Measurements from ENCODE around the gene SNAPC5. TPM values are rescaled to one million over a fixed set of nuclear protein-coding genes. Genes with fewer than 3 reads are reported as not detected.

SNAPC5 gene
- total RNA-seq, 1 donor from 2014 or later, result 25.9 TPM

- H3K36me3 Mint-ChIP-seq (ENCODE audit: insufficient read depth), result no peaks in the 10 kb centered on the region
- no peak for DNase-seq (ENCODE audit: low spot score, unreplicated experiment)
- no peak overlapping the region for H3K4me3 Mint-ChIP-seq (ENCODE audit: low read depth)
- H3K27ac Mint-ChIP-seq, result no peak overlapping the region
- H3K27me3 Mint-ChIP-seq, result no peaks in the 10 kb centered on the region
- no peaks in the 10 kb centered on the region for H3K9me3 Mint-ChIP-seq (ENCODE audit: low read depth)
- H3K4me1 Mint-ChIP-seq (ENCODE audit: low read depth), result no peaks in the 10 kb centered on the region
- TF ChIP-seq CTCF (IDR thresholded peaks at IDR 0.05; ENCODE audit: unreplicated experiment), result no peak
Measured at GRCh38 chr15:66488525-66488924, 9.0 kb downstream of the SNAPC5 start.

GRCh38 chr15:66486887-66487286 is 10.7 kb downstream of the SNAPC5 start:
- no peaks in the 10 kb centered on the region for H3K9me3 Mint-ChIP-seq (ENCODE audit: low read depth)
- H3K4me3 Mint-ChIP-seq (ENCODE audit: low read depth), result no peak overlapping the region
- H3K27ac Mint-ChIP-seq, result no peak overlapping the region
- peaks cover 1% of the 10 kb centered on the region for H3K36me3 Mint-ChIP-seq (ENCODE audit: insufficient read depth)
- DNase-seq (ENCODE audit: low spot score, unreplicated experiment), result no peak
- no peaks in the 10 kb centered on the region for H3K27me3 Mint-ChIP-seq
- H3K4me1 Mint-ChIP-seq (ENCODE audit: low read depth), result no peaks in the 10 kb centered on the region
- no peak for TF ChIP-seq CTCF (IDR thresholded peaks at IDR 0.05; ENCODE audit: unreplicated experiment)

- peaks cover 1% of the 10 kb centered on the region for H3K36me3 Mint-ChIP-seq (ENCODE audit: insufficient read depth)
- H3K4me3 Mint-ChIP-seq (ENCODE audit: low read depth), result no peak overlapping the region
- peak overlapping the region; percentile 17 for H3K27ac Mint-ChIP-seq
- no peak for TF ChIP-seq CTCF (IDR thresholded peaks at IDR 0.05; ENCODE audit: unreplicated experiment)
- no peaks in the 10 kb centered on the region for H3K4me1 Mint-ChIP-seq (ENCODE audit: low read depth)
- no peak for DNase-seq (ENCODE audit: low spot score, unreplicated experiment)
- no peaks in the 10 kb centered on the region for H3K27me3 Mint-ChIP-seq
- no peaks in the 10 kb centered on the region for H3K9me3 Mint-ChIP-seq (ENCODE audit: low read depth)
Measured at GRCh38 chr15:66484539-66485112, 12.9 kb downstream of the SNAPC5 start.

GRCh38 chr15:66483131-66483566 is 14.4 kb downstream of the SNAPC5 start:
- Mint-ChIP-seq H3K4me3 (ENCODE audit: low read depth) (no peak overlapping the region), H3K4me1 (ENCODE audit: low read depth) (no peaks in the 10 kb centered on the region), H3K27me3 (no peaks in the 10 kb centered on the region), H3K9me3 (ENCODE audit: low read depth) (no peaks in the 10 kb centered on the region), H3K36me3 (ENCODE audit: insufficient read depth) (peaks cover 2% of the 10 kb centered on the region), H3K27ac (no peak overlapping the region)
- no peak for DNase-seq (ENCODE audit: low spot score, unreplicated experiment)
- TF ChIP-seq CTCF (IDR thresholded peaks at IDR 0.05; ENCODE audit: unreplicated experiment), result no peak

- H3K36me3 Mint-ChIP-seq (ENCODE audit: insufficient read depth), result peaks cover 2% of the 10 kb centered on the region
- no peaks in the 10 kb centered on the region for H3K9me3 Mint-ChIP-seq (ENCODE audit: low read depth)
- no peak overlapping the region for H3K4me3 Mint-ChIP-seq (ENCODE audit: low read depth)
- DNase-seq (ENCODE audit: low spot score, unreplicated experiment), result no peak
- H3K27ac Mint-ChIP-seq, result peak overlapping the region; percentile 15
- H3K27me3 Mint-ChIP-seq, result no peaks in the 10 kb centered on the region
- H3K4me1 Mint-ChIP-seq (ENCODE audit: low read depth), result no peaks in the 10 kb centered on the region
- no peak for TF ChIP-seq CTCF (IDR thresholded peaks at IDR 0.05; ENCODE audit: unreplicated experiment)
Measured at GRCh38 chr15:66482539-66482938, 15.0 kb downstream of the SNAPC5 start.
